GM12875 (cell line): ENCODE results near the gene CRACR2A.

Experiments
- H3K4me3 ChIP-seq: one replicate; pipeline ENCODE4 v1.5.1; 2011; ENCODE audit warnings: low read depth, low read length, control low read depth
- TF ChIP-seq, protein P1 (sequence below): IDR thresholded peaks from 2 replicates; pipeline ENCODE4 v1.5.1; 2011; ENCODE audit warnings: low read depth, mild to moderate bottlenecking, control low read depth, inconsistent platforms, low read length, moderate library complexity, borderline replicate concordance; ENCODE audit not compliant: insufficient read depth

Gene CRACR2A

DNA sequence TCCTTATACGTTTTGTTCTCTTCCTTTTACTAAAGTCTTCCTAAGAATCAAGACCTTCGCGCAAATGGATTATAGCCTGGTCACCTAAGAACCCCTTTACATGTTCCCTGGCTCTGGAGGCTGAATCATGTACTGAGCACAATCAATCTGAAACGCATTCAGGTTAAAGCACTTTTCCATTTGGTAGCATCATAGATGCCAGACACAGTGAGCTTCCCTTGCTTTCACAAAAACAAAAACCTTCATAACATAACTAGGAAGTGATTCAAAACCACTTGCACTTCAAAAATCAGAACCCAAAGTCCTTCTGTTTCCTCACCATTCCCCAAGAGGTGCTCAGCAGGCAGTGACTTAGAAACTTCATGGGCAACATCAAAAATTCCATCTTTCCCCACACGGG lies 105.4 kb downstream of the CRACR2A start:
- H3K4me3 ChIP-seq, result no peak overlapping the region
- TF ChIP-seq, protein P1, sequence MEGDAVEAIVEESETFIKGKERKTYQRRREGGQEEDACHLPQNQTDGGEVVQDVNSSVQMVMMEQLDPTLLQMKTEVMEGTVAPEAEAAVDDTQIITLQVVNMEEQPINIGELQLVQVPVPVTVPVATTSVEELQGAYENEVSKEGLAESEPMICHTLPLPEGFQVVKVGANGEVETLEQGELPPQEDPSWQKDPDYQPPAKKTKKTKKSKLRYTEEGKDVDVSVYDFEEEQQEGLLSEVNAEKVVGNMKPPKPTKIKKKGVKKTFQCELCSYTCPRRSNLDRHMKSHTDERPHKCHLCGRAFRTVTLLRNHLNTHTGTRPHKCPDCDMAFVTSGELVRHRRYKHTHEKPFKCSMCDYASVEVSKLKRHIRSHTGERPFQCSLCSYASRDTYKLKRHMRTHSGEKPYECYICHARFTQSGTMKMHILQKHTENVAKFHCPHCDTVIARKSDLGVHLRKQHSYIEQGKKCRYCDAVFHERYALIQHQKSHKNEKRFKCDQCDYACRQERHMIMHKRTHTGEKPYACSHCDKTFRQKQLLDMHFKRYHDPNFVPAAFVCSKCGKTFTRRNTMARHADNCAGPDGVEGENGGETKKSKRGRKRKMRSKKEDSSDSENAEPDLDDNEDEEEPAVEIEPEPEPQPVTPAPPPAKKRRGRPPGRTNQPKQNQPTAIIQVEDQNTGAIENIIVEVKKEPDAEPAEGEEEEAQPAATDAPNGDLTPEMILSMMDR, result no peak

DNA sequence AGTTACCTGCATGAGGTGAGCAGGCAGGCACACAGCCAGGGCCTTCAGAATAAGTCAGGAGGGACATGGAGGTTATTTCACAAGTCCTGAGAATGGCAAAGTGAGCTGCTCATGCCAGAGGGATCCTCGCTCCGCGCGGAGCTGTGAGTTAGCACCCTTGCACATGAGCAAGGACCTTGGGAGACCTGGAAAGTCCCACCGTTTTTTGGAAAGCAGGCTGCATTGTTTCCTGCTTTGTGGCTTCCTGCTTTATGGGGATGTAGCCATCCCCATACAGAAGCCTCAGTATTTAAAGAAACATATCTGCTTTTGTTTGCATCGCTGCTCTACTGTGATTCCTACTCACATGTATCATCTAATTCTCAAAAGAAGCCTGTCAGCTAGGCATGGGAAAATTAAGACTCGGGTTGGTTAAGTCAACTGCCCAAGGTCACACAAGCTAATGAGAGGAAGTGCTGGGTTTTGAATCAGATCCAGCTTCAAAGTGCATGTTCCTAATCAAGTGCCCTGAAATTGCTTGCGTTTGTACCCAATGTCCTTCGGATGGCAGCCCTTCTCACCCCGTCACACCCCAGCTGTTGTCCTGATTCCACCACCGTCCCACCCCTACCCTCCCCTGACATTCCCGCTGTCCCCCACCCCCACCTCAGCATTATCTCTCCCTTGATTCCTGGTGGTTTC lies 106.2 kb downstream of the CRACR2A start:
- TF ChIP-seq, protein P1, result no peak
- no peak overlapping the region for H3K4me3 ChIP-seq

DNA sequence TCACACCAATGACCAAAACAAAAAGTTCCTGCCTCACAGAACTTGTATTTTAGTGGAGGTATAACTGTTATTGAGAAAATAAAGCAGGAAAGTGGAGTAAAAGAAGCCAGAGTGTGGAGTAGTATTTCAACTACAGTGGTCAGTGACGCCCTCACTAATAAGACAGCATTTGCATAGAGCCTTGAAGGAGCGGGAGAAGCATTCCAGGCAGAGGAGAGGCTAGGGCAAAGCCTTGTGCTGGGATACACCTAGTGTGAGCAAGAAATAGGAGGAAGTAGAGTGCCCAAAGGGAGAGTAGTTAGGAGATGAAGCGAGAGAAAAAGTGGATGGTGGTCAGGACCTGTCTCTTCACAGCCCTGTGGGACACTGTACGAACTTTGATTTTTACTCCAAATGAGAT lies 107.8 kb downstream of the CRACR2A start:
- H3K4me3 ChIP-seq, result no peak overlapping the region
- TF ChIP-seq, protein P1, result no peak

DNA sequence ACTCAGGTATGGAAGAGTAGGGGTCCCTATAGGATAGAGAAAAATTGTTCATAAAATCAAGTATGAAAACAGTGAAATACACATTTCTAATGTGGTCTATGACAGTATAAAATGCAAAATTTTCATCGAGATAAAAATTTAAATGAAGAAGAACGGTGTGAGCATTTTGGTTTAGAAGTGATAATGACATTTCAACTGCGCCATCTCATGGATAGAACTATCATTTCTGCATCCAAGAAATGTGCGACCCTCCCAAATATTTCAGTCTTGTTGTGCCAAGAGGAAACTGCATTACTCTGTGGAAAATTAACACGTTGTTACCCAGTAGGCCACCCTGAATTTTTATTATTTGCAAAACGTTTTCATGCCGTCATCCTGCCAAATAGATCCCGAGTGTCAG lies 108.8 kb downstream of the CRACR2A start:
- no peak overlapping the region for H3K4me3 ChIP-seq

DNA sequence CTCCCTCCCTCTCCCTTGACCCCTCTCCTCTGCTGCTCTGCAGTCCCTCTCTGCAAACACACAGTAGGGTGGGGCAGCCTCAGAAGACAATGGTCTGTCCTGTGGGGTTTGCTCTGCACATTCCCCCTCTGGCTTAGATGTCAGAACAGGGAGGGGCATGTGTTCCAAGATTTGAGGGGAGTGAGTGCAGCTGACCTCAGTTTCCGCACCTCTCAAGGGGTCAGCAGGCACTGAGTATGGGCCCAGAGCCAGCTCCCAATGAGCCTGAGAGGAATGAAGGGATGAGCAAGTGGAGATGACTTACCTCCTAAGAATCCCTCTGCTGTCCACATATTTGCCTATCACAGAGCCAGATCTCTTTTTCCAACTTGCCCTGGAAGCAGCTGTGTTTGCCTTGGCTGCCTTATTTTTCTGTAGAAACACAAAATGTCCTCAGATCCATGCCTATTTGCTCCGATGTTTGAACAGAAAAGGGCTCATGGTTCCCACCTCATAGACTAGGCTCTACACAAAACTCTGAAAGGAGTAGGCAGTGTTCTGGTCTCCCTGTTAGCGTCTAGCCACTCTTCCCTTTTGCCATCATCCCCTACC lies 111.4 kb downstream of the CRACR2A start:
- H3K4me3 ChIP-seq, result no peak overlapping the region
- TF ChIP-seq, protein P1, result no peak

More for the DNA sequence above, 108.8 kb downstream of the CRACR2A start:
- TF ChIP-seq, protein P1, result no peak

DNA sequence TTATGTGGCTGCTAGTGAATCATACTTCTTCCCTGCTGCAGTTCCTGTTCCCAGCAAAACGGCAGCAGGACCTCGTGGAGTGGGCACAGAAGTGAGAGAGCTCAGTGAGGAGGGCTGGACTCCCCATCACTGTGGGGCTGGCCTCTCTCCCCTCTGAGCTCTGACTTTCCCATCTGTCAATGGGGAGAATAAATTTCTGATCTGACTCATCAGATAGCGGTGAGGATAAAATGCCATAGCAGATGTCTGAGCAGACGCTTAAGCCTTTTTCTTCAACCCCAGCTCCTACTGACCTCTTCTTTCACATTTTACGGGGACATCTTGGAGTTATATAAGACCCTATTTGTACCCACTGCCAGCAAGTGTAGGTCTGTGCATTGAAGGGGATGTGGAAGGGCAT lies 116.6 kb downstream of the CRACR2A start:
- TF ChIP-seq, protein P1, result no peak
- no peak overlapping the region for H3K4me3 ChIP-seq

DNA sequence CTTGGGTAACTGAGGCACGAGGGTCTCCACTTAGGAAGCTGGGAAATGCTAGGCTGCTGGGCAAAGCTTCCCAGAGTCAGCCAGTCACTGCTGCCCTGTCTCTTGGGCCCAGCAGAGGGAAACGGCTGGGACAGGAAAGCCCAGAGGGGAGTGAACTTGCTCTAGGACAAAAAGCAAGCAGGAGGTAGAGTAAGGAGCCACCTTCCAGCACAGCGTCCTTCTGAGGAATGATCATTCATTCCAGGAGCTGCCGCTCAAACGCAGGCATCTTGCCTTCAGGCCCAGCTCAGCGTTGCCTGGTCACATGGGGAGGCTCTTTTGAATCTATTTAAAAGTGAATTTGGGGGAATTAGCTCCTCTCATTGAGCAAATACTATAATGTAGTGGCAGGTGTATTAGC lies 118.6 kb downstream of the CRACR2A start:
- TF ChIP-seq, protein P1, result no peak
- no peak overlapping the region for H3K4me3 ChIP-seq
